Peyer's patch (tissue), 4 donors: ENCODE data around the gene ETV6.

ENCODE experiments used
- POLR2A ChIP-seq, 2 donors: fragments of 450-650 bp; IDR thresholded peaks; one replicate each; pipeline ENCODE4 v1.5.1; 2017; ENCODE audit warnings: antibody characterized with exemption in 2 of 2, mild to moderate bottlenecking in 2 of 2, moderate library complexity in 2 of 2
- TF ChIP-seq, protein P1 (sequence below), 6 experiments: fragments of 450-650 bp in 4 of 6; fragments of 200-600 bp in 2 of 6; sonication (generic) in 1 of 6; IDR thresholded peaks; one replicate each; pipeline ENCODE4 v1.5.1; 2017 to 2019; ENCODE audit warnings: antibody characterized with exemption in 6 of 6, mild to moderate bottlenecking in 3 of 6, moderate library complexity in 1 of 6

DNA sequence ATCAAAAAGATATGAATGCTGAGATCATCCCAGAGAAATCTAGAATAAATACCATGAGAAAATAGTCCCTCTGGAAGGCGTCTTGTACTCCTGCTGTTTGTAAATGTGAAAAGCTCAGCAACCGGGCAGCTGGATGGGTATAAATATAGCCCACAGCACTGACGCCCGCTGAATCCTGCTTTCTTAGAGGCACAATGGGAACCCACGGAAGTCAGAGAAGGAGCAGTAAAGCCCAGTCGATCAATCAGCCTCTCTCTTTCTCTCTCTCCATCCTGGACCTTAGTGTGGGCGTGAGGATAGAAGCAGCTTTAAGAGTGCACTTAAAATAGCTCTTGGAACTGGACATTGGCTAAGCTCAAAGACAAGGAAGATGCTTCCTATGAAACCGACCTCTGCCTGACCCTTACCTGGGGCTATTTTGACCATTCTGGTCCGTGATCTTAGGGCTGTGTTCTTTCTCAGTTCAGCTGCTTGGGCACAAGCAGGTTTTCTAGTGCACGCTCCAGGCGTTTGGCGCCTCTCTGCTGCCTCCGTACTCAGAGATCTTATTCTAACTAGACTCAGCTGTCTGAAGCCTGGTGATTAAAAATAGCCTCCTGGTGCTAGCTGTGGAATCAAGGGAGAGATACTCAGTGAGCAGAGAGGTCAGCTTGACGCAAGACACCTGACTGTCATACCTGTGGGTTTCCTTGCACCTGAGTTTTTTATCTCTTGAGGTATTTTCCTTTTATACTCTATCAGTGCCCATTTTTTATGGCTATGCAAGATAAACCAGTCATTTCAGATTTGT lies 144.6 kb downstream of the ETV6 start:
- TF ChIP-seq, protein P1, sequence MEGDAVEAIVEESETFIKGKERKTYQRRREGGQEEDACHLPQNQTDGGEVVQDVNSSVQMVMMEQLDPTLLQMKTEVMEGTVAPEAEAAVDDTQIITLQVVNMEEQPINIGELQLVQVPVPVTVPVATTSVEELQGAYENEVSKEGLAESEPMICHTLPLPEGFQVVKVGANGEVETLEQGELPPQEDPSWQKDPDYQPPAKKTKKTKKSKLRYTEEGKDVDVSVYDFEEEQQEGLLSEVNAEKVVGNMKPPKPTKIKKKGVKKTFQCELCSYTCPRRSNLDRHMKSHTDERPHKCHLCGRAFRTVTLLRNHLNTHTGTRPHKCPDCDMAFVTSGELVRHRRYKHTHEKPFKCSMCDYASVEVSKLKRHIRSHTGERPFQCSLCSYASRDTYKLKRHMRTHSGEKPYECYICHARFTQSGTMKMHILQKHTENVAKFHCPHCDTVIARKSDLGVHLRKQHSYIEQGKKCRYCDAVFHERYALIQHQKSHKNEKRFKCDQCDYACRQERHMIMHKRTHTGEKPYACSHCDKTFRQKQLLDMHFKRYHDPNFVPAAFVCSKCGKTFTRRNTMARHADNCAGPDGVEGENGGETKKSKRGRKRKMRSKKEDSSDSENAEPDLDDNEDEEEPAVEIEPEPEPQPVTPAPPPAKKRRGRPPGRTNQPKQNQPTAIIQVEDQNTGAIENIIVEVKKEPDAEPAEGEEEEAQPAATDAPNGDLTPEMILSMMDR (IDR thresholded peaks at IDR 0.05) = no peak
- TF ChIP-seq POLR2A (IDR thresholded peaks at IDR 0.05) = no peak
